Hippocampal formation (tissue), 2 donors: ENCODE data around the gene SYNM.

ENCODE experiments used
- DNase-seq, 2 donors: peaks; one replicate each; lab custom pipeline; 2025; lab: John Stamatoyannopoulos, UW

SYNM gene

DNA sequence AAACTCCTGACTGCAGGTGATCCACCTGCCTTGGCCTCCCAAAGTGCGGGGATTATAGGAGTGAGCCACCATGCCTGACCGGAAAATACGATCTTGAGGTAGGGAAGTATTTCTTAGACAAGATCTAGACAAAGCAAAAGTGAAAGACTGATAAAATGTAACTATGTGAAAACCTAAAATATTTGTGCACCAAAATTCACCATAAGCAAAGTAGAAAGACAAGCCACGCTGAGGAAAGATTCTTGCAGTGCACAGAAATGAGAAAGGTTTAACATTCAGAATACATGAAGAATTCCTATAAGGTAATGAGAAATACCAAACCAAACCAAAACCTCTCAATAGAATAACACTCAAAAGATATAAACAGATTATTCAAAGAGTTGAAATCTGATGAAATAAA lies 35.7 kb downstream of the SYNM start:
- no peak for DNase-seq

GRCh38 chr15:99141943-99142342 lies 37.1 kb downstream of the SYNM start:
- no peak for DNase-seq

GRCh38 chr15:99142562-99142961 lies 37.7 kb downstream of the SYNM start:
- DNase-seq, result no peak

DNA sequence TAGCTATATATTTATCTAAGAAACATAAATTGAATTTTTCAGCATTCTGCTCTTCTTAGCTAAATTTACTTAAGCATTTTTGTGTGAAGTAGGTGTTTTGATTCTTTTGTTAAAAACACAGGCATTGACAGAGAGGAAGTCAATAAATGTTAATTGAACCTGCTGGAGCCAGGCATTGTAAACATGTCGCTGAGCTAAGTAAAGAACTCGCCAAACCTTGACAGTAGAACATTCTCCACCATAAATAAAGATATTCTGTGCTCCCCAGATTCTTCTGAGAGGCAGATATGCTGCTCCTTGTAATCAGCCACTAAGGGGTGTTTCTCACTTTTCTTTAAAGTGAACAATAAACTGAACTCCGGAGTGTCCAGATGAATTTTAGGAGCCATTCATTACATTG lies 38.4 kb downstream of the SYNM start:
- no peak for DNase-seq

- no peak for DNase-seq
Measured at GRCh38 chr15:99143655-99144610, 39.1 kb downstream of the SYNM start.

- no peak for DNase-seq
Measured at GRCh38 chr15:99145005-99145404, 40.1 kb downstream of the SYNM start.

DNA sequence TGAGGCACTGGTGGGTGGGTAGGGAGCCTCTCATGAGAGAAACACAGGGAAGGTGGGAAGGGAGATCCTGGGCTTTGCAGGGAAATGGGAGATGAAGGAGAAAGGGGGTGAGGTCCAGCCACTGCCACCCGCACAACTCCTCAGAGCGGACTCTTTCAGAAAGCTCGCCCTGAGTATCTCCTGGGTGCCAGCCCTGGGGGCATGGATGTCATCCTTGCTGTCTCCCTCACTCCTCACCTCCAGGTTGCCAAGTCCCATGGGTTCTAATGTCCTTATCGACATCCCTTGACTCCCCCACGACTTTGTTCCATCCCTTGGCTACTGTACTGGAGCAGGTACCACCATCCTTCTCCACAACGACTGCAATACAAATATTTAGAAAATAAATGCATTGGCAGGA lies 40.9 kb downstream of the SYNM start:
- DNase-seq, result no peak

GRCh38 chr15:99146661-99147060 lies 41.8 kb downstream of the SYNM start:
- no peak for DNase-seq

DNA sequence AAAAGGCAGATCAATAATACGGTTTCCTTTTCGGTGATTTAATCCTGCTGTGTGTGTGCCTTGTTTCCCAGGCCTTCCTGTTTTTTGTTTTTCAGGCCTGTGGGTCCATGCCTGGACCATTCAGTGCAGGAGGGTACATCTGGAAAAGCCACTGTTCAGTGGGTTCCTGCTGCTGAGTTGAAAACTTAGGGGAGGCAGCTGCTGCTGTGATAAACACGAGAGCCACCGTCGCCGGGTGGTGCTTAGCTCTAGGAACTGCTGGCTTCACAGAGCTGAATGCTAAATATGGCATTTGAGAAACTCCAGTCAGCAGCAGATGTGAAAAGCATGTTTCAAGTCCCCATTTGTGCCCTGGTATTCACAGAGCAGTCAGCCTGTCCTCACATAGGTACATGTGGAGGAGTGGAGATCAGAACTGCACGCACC lies 44.0 kb downstream of the SYNM start:
- DNase-seq, result no peak

DNA sequence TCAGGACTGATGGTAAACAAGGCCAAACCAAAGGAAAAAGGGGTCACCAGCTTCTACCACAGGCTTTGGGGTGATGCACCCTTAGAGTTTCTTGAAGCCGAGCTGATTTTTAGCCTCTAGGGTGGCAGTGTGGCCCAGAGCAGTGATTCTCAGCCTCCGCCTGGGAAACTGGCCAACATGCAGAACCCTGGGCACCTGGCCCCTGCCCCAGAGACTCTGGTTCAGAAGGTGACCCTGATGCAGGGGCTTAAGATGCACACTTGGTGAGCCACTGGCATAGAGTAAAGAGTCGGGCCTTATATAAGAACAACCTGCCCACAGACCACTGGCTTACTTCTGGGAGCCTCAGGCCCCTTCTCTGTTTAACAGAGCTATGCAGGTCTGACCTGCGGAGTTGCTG lies 44.5 kb downstream of the SYNM start:
- no peak for DNase-seq

- DNase-seq, result no peak
Measured at GRCh38 chr15:99151156-99151555, 46.3 kb downstream of the SYNM start.

DNA sequence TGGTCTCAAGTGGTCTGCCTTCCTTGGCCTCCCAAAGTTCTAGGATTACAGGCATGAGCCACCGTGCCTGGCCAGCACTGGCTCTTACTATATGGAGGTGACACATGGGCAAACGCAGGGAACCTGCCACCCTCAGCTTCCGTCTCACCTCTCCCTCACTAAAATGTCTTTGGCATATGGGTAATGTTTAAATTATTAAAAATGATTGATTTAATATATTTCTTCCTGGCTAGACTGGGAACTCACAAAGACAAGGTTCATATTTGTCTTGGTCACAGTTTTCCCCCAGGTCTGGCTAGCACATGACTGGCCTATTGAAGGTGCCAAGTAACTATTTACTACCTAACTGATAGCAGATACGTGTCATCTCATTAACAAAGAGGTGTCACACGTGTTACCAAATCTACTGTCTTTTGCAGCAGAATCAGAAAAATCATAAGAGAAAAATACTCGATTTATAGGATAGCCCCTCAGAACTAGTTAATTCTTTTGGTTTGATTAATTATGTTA lies 48.2 kb downstream of the SYNM start:
- no peak for DNase-seq

- no peak for DNase-seq
Measured at GRCh38 chr15:99154271-99154670, 49.4 kb downstream of the SYNM start.

DNA sequence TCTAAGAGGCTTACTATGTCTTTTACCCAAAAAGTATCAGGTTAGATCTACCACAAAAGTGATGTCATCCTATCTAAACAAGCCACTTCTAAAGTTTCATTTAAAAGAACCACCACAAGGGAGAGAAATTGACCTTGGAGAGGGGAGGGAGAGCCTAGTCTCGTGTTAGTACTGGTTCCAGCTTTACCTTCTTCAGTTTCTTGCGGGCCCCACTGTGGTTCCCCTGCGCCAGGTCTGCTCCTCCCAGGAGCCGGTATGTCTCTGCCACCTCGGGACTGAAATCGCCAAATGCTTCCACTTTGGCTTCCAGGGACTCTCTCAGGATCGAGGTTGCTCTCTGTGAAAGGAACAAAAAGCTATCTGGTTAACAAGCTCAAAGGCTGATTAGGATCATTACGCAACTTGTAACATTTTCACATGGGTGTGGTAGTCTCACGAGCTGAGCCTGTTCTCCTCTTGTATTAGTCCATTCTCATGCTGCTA lies 51.1 kb downstream of the SYNM start:
- no peak for DNase-seq

DNA sequence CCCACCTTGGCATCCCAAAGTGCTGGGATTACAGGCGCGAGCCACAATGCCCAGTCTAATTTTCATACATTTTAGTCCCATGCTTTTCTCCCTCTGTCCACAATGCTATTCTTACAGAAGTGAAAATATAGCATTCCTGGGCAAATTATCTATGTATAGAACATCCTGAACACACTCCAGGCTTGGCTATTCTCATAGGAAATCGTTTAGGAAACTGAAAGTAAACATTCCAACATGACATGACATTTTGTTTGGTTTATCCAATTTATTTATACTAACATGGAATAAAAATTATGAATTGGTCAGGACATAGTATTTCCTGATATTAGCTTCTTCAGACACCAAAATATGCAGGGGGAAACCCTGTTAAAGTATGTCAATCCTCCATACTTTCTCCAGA lies 52.6 kb downstream of the SYNM start:
- no peak for DNase-seq

DNA sequence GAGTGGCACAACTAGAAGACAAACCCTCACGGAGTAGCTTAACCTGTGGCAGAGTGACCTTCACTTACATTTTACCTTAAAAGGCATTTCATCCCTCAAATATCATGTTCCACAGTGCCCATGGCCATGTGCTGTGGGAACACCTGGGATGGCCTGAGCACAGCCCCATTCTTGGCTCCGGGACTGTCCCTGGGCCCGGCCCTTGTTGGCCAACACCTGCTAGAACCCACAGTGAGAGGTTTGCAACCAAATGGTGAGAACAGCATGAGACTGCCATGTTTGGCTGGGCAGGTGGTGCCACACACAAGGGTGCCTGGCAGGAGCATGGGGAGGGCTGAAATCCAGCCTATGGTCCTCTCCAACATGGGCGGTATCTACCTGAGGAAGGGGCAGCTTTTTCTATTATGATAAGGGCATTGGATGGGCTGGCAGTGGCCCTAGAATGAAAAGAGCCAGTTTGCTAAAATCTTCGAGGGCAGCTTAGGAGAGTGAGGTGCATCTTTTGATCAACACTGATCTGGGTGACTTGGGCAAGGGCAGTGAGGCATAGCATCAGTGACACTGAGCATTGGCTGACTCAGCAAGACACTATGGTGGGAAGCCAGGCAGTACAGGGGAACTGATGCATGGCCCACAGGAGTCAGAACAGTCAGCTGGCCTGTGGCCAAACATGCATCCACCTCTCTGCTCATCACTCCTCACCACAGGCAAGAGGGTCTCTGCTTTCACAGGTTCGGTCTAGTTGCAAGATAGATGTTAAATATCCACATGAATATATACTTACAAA lies 53.9 kb downstream of the SYNM start:
- DNase-seq, result no peak

DNA sequence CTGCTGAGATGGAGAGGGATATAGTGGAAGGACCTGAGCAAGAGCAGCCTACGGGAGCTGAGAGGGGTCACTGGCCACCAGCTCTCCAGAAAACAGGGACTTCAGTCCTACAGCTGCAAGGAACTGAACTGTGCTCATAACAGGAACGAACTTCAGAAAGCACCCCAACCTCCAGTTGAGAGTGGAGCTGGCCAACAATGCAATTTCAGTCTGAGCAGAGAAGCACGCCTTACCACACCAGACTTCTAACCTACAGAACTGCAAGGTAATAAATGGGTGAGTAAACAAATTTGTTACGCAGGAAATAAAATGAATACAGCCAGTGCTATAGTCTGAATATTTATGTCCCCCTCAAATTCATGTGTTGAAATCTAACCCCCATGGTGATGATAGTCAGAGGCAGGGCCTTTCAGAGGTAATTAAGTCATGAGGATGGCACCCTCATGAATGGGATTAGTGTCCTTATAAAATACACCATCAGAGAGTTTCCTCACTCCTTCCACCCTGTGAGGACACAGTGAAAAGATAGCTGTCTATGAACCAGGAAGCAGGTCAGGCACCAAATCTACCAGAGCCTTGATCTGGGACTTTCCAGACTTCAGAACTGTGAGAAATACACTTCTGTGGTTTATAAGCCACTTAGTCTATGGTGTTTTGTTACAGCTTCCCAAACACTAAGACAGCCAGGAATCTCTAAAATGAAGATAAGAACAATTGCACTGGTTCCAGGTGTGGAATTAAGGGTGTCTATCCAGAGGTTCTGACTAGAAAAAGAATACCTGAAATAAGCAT lies 58.6 kb downstream of the SYNM start:
- DNase-seq, result no peak

DNA sequence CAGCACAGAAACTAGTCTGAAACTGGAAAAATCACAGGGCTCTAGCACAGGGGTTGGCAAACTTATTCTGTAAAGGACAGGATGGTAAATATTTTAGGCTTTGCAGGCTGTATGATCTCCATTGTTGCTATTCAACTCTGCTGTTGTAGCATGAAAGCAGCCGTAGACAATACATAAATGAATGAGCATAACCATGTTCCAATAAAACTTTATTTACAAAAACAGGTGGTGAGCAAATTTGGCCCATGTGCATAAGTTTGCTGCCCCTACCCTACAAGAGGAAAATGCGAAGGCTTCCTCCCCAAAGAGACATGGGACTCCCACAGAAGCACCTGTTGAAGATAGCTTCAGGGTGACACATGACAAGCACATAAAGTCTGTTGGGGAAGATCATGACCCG lies 59.2 kb downstream of the SYNM start:
- DNase-seq, result no peak

DNA sequence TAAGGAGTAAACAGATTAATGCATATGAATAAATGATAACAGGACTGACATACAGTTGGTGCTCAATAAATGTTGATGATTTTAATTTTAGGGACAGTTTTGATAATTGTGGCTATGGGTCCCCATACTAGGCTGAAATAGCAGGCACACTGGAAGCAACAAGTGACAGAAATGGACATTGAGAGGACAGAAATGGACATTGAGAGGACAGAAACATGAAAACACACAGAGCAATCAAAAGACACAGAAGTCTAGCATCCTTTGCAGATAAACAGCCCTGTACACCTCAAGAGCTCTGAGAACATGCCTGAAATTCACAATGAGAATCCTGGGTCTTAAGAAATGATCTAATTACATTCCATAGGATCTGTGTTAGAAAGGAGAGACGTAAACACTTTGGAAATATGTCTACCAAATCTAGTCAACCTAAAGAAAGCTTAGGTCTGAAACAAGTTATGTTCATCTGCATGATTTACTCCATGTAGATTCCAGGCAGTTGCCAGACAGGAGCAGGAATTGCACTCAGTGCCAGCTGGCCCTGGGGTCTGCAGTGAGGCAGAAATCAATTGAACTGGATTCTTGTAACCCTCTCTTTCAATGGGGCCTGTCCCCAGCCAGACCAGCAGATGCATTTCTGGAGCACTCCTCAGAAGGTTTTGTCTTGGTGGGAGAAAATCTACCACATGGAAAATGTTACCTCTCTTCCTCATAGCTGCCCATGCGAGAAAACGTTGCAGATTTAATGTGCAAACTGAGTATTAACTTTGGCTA lies 60.3 kb downstream of the SYNM start:
- no peak for DNase-seq

DNA sequence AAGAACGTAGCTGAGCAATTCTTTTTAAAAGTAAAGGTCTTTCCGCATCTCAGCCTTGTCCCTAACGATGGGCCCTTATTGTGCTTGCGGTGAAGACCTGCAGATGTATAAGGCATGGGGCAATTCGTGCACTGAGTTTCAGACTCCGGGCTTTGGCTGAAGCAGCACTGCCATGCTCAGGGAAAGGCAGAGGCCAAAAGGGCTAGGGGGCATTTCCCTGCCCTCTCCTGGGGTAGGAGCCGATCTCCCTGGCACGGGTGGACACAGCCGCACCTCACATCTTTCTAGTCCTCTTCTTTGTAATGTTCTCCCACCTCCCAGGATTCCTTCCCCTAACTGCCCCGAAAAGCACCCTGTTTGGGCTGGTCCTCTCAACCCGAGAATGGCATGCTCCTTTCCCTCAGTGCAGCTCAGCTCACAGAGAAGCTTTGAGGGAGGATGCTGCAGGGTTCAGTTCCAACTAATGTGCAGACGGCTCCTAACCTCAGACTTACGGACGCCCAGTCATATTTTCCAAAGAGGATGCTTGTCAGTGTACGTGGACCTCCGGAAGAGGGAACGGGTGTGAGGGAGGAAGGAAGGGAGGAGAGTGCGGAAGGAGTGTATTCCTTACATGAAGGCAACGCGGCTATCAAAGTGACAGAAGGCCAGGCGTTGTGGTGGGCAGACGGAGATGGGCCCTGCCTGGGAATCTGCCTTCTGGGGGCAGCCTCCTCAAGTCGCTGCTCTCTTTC lies 61.2 kb downstream of the SYNM start:
- DNase-seq, result no peak
